Dendritic cell treated with granulocyte-macrophage colony-stimulating factor and Interleukin-4, amounts not matched to agents 40 ng/mL and 50 ng/mL, for 4 days (primary cell): ENCODE results near the gene EEA1.

ENCODE experiments used
- H3K27ac Mint-ChIP-seq: one replicate; pipeline ENCODE4 v1.8.0; 2022; ENCODE audit warnings: mild to moderate bottlenecking, mixed read lengths
- H3K27me3 Mint-ChIP-seq: one replicate; pipeline ENCODE4 v1.8.0; 2022; ENCODE audit warnings: mild to moderate bottlenecking, mixed read lengths
- H3K36me3 Mint-ChIP-seq: one replicate; pipeline ENCODE4 v1.8.0; 2022; ENCODE audit warnings: low read depth, mixed read lengths
- H3K4me1 Mint-ChIP-seq: one replicate; pipeline ENCODE4 v1.8.0; 2022; ENCODE audit warnings: low read depth, mixed read lengths
- H3K4me3 Mint-ChIP-seq: one replicate; pipeline ENCODE4 v1.8.0; 2022; ENCODE audit warnings: mild to moderate bottlenecking, moderate library complexity, mixed read lengths
- H3K9me3 Mint-ChIP-seq: one replicate; pipeline ENCODE4 v1.8.0; 2022; ENCODE audit warnings: mixed read lengths
- intact Hi-C: fragments of 100-400 bp; cut with micrococcal nuclease; formaldehyde crosslinking; loops from one replicate; pipeline ENCODE4 v1.15.0; 2022

EEA1 gene

DNA sequence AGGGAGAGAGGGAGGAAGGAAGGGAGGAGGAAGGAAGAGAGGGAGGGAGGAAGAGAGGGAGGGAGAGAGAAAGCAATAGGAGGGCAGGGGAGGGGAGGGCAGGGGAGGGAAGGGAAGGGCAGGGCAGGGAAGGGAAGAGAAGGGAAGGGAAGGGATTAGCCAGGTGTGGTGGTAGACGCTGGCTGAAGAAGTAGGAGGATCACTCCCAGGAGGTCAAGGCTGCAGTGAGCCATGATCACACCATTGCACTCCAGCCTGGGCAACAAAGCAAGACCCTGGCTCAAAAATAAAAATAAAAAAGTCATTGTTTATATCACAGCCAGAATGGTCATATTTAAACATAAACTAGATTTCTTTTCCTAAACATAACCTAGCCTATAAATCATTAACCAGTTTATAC, 20.4 kb upstream of the EEA1 start:
- peaks cover 11% of the 10 kb centered on the region for H3K9me3 Mint-ChIP-seq
- H3K27me3 Mint-ChIP-seq, result no peaks in the 10 kb centered on the region
- H3K4me3 Mint-ChIP-seq, result no peak overlapping the region
- intact Hi-C loops, result no loop called here
- H3K27ac Mint-ChIP-seq, result no peak overlapping the region
- H3K36me3 Mint-ChIP-seq, result no peaks in the 10 kb centered on the region
- H3K4me1 Mint-ChIP-seq, result no peaks in the 10 kb centered on the region

GRCh38 chr12:92947589-92948215, 18.6 kb upstream of the EEA1 start:
- Mint-ChIP-seq H3K9me3 (no peaks in the 10 kb centered on the region), H3K27ac (no peak overlapping the region), H3K36me3 (no peaks in the 10 kb centered on the region), H3K4me3 (no peak overlapping the region), H3K27me3 (no peaks in the 10 kb centered on the region), H3K4me1 (no peaks in the 10 kb centered on the region)
- intact Hi-C loops, result no loop called here

GRCh38 chr12:92945659-92946220, 16.6 kb upstream of the EEA1 start:
- Mint-ChIP-seq H3K4me1 (no peaks in the 10 kb centered on the region), H3K27ac (no peak overlapping the region), H3K9me3 (peaks cover 9% of the 10 kb centered on the region), H3K27me3 (no peaks in the 10 kb centered on the region), H3K36me3 (no peaks in the 10 kb centered on the region), H3K4me3 (no peak overlapping the region)
- intact Hi-C loops, result no loop called here

DNA sequence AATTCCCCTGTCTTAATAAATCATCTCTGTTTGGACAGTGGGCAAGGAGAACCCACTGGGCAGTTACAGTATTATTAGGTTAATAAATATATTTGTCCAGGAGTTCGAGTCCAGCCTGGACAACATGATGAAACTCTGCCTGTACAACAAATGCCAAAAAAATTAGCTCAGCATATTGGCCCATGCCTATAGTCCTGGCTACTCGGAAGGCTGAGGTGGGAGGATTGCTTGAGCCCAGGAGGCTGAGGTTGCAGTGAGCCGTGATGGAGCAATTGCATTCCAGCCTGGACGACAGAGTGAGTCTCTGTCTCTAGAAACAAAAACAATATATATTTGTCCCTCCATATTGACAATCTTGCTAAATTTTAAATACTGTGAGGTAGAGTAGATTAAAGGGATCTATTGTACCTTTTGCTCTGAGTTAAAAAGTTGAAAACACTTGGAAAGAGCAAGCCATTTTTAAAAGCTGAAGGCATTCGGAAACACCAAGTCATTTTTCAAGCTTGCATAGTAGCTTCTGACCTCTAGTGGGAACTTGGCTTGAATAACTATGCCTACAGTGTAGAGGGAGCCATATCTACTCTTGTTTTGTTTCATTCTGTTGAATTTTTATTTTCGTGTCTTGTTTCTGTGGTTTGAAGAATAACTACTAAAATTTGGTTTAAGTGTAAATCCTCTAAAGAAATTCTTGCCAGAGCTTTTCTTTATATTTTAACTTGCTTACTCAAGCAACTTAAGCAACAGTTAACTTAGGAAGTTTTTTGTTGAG, 14.6 kb upstream of the EEA1 start:
- no peak overlapping the region for H3K4me3 Mint-ChIP-seq

DNA sequence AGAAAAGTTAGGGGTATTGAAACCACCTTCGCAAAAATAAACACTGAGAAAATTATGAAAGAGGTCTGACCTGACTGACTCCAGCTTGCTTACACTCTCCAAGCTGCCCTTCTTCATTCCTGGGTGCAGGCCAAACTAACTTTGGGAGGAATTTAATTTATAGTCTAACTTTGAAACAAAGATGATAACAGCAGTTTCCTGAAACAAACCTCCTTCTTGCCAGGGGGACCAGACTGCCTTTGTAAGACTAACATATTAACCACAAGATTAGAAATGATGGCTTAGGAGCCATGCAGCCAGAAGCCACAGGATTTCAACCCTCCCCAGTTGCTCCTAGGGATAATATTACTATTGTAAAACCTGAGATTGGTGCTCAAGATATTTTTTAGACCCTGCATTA, 13.8 kb upstream of the EEA1 start:
- peaks cover 9% of the 10 kb centered on the region for H3K9me3 Mint-ChIP-seq
- no peak overlapping the region for H3K4me3 Mint-ChIP-seq
- intact Hi-C loops, result no loop called here
- H3K27ac Mint-ChIP-seq, result no peak overlapping the region
- H3K4me1 Mint-ChIP-seq, result no peaks in the 10 kb centered on the region
- no peaks in the 10 kb centered on the region for H3K27me3 Mint-ChIP-seq
- H3K36me3 Mint-ChIP-seq, result no peaks in the 10 kb centered on the region

More for the DNA sequence above, 14.6 kb upstream of the EEA1 start:
- intact Hi-C loops, result no loop called here
- Mint-ChIP-seq H3K27ac (no peak overlapping the region), H3K36me3 (no peaks in the 10 kb centered on the region), H3K9me3 (peaks cover 9% of the 10 kb centered on the region), H3K27me3 (no peaks in the 10 kb centered on the region), H3K4me1 (no peaks in the 10 kb centered on the region)

DNA sequence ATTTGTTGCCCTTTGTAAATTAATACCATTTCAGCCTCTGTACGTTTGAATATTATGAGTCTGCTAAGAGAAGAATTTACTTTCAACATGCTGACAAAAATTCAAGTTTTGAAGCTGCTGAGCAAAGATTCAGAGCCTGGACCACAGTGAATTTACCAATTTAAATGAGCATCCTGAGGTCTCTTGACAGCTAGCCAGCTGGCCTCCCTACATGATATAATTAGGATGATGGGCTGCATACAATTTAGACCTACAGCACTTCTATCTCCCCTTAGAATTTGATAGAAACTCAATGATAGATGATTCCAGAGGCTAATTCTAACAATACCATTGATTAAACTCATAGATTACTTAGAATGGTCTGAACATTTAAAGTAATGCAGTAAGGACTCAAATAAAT, 10.0 kb upstream of the EEA1 start:
- Mint-ChIP-seq H3K36me3 (no peaks in the 10 kb centered on the region), H3K27ac (no peak overlapping the region), H3K4me3 (no peak overlapping the region), H3K4me1 (no peaks in the 10 kb centered on the region), H3K27me3 (no peaks in the 10 kb centered on the region), H3K9me3 (peaks cover 9% of the 10 kb centered on the region)
- intact Hi-C loops, result no loop called here

DNA sequence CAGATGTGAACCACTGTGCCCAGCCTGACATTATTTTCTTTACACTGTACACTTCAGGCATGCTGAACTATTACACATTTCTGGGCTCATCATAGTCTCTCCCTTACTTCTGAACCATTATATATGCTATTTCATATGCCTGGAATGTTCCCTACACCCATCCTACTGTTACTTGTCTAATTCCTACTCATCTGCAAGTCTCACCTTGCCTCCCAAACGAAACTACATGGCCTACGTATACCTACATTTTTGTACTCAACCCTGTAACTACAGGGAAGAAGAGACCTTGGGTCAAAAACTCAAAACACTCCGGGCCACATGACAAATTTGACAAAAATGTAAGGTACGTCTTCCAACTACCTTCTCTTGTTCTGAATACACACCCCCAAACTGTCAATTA, 9.5 kb upstream of the EEA1 start:
- no peak overlapping the region for H3K27ac Mint-ChIP-seq

GRCh38 chr12:92938018-92938417, 8.9 kb upstream of the EEA1 start:
- Mint-ChIP-seq H3K4me3 (no peak overlapping the region), H3K36me3 (no peaks in the 10 kb centered on the region), H3K9me3 (peaks cover 9% of the 10 kb centered on the region), H3K27ac (no peak overlapping the region), H3K27me3 (no peaks in the 10 kb centered on the region), H3K4me1 (no peaks in the 10 kb centered on the region)
- intact Hi-C loops, result no loop called here

More for the DNA sequence above, 9.5 kb upstream of the EEA1 start:
- H3K4me1 Mint-ChIP-seq, result no peaks in the 10 kb centered on the region
- no peaks in the 10 kb centered on the region for H3K36me3 Mint-ChIP-seq
- intact Hi-C loops, result no loop called here
- H3K4me3 Mint-ChIP-seq, result no peak overlapping the region
- no peaks in the 10 kb centered on the region for H3K27me3 Mint-ChIP-seq
- peaks cover 9% of the 10 kb centered on the region for H3K9me3 Mint-ChIP-seq

DNA sequence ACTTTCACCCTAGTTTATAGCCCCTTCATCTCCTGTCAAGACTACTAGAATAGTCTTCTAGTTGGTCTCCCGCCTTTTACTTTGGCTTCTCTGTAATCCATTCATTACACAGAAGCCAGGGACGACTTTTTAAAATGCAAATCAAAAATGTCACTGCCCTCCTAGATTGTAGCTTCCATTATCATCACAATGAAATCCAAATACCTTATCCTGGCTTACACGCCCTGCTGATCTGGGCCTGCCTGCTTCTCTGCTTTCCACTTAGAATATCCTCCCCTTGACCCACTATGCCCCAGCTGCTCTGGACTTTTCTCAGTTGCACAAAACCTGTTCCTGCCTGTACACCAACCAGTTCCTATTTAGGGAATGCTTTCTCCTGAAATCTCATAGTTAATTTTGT, 4.5 kb upstream of the EEA1 start:
- Mint-ChIP-seq H3K9me3 (no peaks in the 10 kb centered on the region), H3K27ac (no peak overlapping the region), H3K4me3 (no peak overlapping the region), H3K4me1 (no peaks in the 10 kb centered on the region), H3K36me3 (peaks cover 4% of the 10 kb centered on the region), H3K27me3 (no peaks in the 10 kb centered on the region)
- intact Hi-C loops, result no loop called here

DNA sequence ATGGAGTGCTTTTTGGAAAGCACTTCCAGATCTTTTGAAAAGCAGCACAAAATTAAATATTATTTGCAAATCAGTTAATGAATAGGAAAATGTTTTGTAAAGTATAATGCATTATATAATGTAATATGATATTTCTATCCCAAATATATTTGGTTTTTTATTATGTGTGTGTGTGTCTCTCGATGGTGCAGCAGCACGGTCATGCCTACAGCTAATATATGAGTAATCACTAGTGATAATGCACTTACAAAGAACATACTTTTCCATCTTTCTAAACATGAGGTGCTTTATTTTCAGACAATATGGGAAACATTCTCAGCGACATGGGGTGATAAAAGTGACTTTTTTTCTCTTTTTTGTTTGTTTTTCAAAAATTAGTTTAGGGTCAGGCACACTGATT, 1.3 kb upstream of the EEA1 start:
- Mint-ChIP-seq H3K9me3 (no peaks in the 10 kb centered on the region), H3K27ac (peak overlapping the region; percentile 94), H3K4me1 (peaks cover 14% of the 10 kb centered on the region), H3K27me3 (no peaks in the 10 kb centered on the region), H3K4me3 (no peak overlapping the region), H3K36me3 (peaks cover 16% of the 10 kb centered on the region)
- intact Hi-C loops, result no loop called here

DNA sequence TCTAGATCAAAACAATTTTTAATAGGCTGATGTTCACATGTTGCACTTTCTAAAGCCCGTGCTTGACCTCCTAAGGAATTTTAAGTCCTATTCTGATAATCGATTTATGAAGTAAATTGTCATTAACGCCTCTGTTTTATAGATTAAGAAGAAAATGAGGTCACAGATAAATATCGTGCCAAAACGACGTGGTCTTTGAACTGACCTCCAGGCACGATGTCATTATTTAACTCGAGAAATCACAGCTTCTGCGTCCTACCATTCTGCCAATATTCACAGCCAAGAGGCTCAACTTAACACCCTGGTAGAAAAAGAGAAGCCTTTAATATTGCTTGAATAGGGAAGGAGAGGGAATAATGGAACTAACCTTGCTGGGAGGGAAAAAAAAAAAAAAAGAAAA, 888 bp upstream of the EEA1 start:
- peak overlapping the region; percentile 80 for H3K4me3 Mint-ChIP-seq

DNA sequence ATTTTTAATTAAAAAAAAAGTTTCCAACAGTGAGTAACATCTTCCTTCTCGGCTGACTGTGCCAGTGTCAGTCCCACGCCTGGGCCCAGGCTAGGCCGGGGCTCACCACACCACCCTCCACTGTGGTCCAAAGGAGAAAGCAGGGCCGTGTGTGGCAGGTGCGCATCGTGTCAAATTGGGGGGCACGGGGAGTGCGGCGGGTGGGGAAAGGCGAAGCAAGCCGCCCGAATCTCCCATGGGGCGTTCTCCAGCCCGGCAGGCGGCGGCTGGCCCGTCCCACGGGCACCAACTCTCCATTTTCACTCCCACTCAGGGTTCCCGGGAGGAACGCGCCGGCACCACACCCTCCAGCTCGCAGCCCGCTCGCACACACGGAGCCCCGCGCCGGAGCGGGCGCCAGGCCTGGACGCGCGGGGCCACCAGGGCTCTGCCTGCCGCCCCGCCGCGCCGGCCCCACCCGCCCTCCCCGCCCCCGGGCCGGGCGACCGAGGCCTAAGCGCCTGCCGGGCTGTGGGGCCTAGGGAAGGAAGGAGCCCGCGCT, 604 bp downstream of the EEA1 start:
- intact Hi-C loops, result loop anchor here (5.0 to 10.0 kb wide), 3 partner anchors 54 to 646 kb away; partner anchors contain the start of gene SOCS2
- H3K9me3 Mint-ChIP-seq, result no peaks in the 10 kb centered on the region
- no peaks in the 10 kb centered on the region for H3K27me3 Mint-ChIP-seq
- peaks cover 23% of the 10 kb centered on the region for H3K36me3 Mint-ChIP-seq
- peak overlapping the region; percentile 94 for H3K27ac Mint-ChIP-seq
- H3K4me1 Mint-ChIP-seq, result peaks cover 24% of the 10 kb centered on the region
- H3K4me3 Mint-ChIP-seq, result peak overlapping the region; percentile 88

More for the DNA sequence above, 888 bp upstream of the EEA1 start:
- intact Hi-C loops, result loop anchor here (5.0 to 10.0 kb wide), 3 partner anchors 52 to 645 kb away; partner anchors contain the start of gene SOCS2
- H3K4me1 Mint-ChIP-seq, result peaks cover 17% of the 10 kb centered on the region
- H3K27ac Mint-ChIP-seq, result peak overlapping the region; percentile 94
- peaks cover 20% of the 10 kb centered on the region for H3K36me3 Mint-ChIP-seq
- no peaks in the 10 kb centered on the region for H3K27me3 Mint-ChIP-seq
- no peaks in the 10 kb centered on the region for H3K9me3 Mint-ChIP-seq

GRCh38 chr12:92927436-92928281, 1.4 kb downstream of the EEA1 start:
- Mint-ChIP-seq H3K36me3 (peaks cover 29% of the 10 kb centered on the region), H3K27me3 (no peaks in the 10 kb centered on the region), H3K9me3 (no peaks in the 10 kb centered on the region), H3K4me1 (peaks cover 29% of the 10 kb centered on the region), H3K4me3 (peak overlapping the region; percentile 88), H3K27ac (peak overlapping the region; percentile 94)
- intact Hi-C loops, result loop anchor here (5.0 to 10.0 kb wide), 3 partner anchors 55 to 647 kb away; partner anchors contain the start of gene SOCS2
